Tibial nerve (tissue), 4 donors: ENCODE results near the gene ASTN2.

Experiments used
- EP300 ChIP-seq, 2 donors: sonication (generic); formaldehyde crosslinking; IDR thresholded peaks; one replicate each; pipeline ENCODE4 v1.6.1; 2017; ENCODE audit warnings: antibody characterized with exemption in 2 of 2, mild to moderate bottlenecking in 1 of 2
- POLR2A ChIP-seq, 2 donors: fragments of 450-650 bp; IDR thresholded peaks; one replicate each; pipeline ENCODE4 v1.6.1; 2017; ENCODE audit warnings: antibody characterized with exemption in 2 of 2, mild to moderate bottlenecking in 2 of 2, moderate library complexity in 2 of 2
- TF ChIP-seq, protein P1 (sequence below), 5 experiments: fragments of 200-600 bp in 3 of 5; fragments of 450-650 bp in 2 of 5; sonication (generic) in 3 of 5; IDR thresholded peaks; one replicate each; pipeline ENCODE4 v1.5.1; 2016 to 2019; ENCODE audit warnings: antibody characterized with exemption in 5 of 5, mild to moderate bottlenecking in 3 of 5, moderate library complexity in 2 of 5

DNA sequence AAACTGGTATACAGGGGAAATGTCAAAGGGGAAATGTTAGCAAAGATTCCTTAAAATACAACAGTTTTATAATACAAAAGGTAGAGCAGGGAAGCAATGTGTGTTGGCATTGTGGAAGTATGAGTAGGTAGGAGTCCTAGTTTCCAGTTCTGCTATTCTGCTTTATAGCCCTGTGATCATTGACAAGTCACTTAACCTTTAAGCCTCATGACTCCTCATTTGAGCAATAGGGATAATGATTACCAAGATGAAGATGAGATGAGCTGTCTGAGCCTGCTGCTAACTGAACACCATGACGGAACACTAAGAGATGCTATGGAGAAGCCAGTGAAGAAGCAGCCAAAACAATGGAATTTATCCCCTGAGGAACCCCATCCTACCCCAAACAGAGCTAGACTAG is 1009.5 kb downstream of the ASTN2 start:
- TF ChIP-seq, protein P1, sequence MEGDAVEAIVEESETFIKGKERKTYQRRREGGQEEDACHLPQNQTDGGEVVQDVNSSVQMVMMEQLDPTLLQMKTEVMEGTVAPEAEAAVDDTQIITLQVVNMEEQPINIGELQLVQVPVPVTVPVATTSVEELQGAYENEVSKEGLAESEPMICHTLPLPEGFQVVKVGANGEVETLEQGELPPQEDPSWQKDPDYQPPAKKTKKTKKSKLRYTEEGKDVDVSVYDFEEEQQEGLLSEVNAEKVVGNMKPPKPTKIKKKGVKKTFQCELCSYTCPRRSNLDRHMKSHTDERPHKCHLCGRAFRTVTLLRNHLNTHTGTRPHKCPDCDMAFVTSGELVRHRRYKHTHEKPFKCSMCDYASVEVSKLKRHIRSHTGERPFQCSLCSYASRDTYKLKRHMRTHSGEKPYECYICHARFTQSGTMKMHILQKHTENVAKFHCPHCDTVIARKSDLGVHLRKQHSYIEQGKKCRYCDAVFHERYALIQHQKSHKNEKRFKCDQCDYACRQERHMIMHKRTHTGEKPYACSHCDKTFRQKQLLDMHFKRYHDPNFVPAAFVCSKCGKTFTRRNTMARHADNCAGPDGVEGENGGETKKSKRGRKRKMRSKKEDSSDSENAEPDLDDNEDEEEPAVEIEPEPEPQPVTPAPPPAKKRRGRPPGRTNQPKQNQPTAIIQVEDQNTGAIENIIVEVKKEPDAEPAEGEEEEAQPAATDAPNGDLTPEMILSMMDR (IDR thresholded peaks at IDR 0.05) = no peak
- TF ChIP-seq EP300 (IDR thresholded peaks at IDR 0.05) (no peak), POLR2A (IDR thresholded peaks at IDR 0.05) (no peak)
